Endodermal cell (in vitro differentiated cells): ENCODE data around the gene JAML. TPM values are rescaled to one million over a fixed set of nuclear protein-coding genes. Genes with fewer than 3 reads are reported as not detected.

Experiments
- DNase-seq: peaks from one replicate; pipeline ENCODE4 v3.0.0-alpha.2; 2017
- H3K27ac ChIP-seq: 2 replicates; pipeline ENCODE4 v1.5.1; 2013; ENCODE audit warnings: mild to moderate bottlenecking, low read depth, low read length, moderate library complexity
- H3K27me3 ChIP-seq: 2 replicates; pipeline ENCODE4 v1.6.1; 2013; ENCODE audit warnings: mild to moderate bottlenecking, low read length, moderate library complexity; ENCODE audit not compliant: insufficient read depth, control insufficient read depth, poor library complexity, severe bottlenecking
- H3K36me3 ChIP-seq: 2 replicates; pipeline ENCODE4 v1.7.0; 2013; ENCODE audit warnings: mild to moderate bottlenecking, low read length, moderate library complexity; ENCODE audit not compliant: control insufficient read depth, insufficient read depth
- H3K4me1 ChIP-seq: one replicate; pipeline ENCODE4 v1.7.0; 2013; ENCODE audit warnings: low read length; ENCODE audit not compliant: control insufficient read depth, insufficient read depth
- H3K4me3 ChIP-seq: 2 replicates; pipeline ENCODE4 v1.5.1; 2013; ENCODE audit warnings: mild to moderate bottlenecking, low read length, moderate library complexity
- H3K9ac ChIP-seq: 2 replicates; pipeline ENCODE4 v1.6.1; 2013; ENCODE audit warnings: mild to moderate bottlenecking, low read length, moderate library complexity; ENCODE audit not compliant: poor library complexity, severe bottlenecking; ENCODE audit errors: extremely low read depth
- H3K9me3 ChIP-seq: 2 replicates; pipeline ENCODE4 v1.6.1; 2013; ENCODE audit warnings: mild to moderate bottlenecking, low read length, moderate library complexity; ENCODE audit not compliant: control insufficient read depth
- H3K27ac Mint-ChIP-seq: 2 replicates; pipeline ENCODE4 v1.8.0; 2020; ENCODE audit warnings: mixed read lengths
- H3K27me3 Mint-ChIP-seq: 2 replicates; pipeline ENCODE4 v1.8.0; 2021; ENCODE audit warnings: mild to moderate bottlenecking, mixed read lengths; ENCODE audit not compliant: insufficient read depth
- H3K36me3 Mint-ChIP-seq: 2 replicates; pipeline ENCODE4 v1.8.0; 2020; ENCODE audit warnings: low read depth, mixed read lengths
- H3K4me1 Mint-ChIP-seq: 2 replicates; pipeline ENCODE4 v1.8.0; 2020; ENCODE audit warnings: mixed read lengths
- H3K4me3 Mint-ChIP-seq: 2 replicates; pipeline ENCODE4 v1.8.0; 2020; ENCODE audit warnings: mild to moderate bottlenecking, moderate library complexity, mixed read lengths
- H3K9me3 Mint-ChIP-seq: 2 replicates; pipeline ENCODE4 v1.8.0; 2020; ENCODE audit warnings: mild to moderate bottlenecking, mixed read lengths
- WGBS, 2 experiments: methylation state at CpG; one replicate each; pipeline versions ENCODE4 v1.1.5 to v1.1.7; 2013; ENCODE audit warnings: missing lambda C conversion rate in 2 of 2, mixed read lengths in 1 of 2; ENCODE audit not compliant: insufficient coverage in 1 of 2, insufficient read length in 1 of 2; 5-methylcytosine and 5-hydroxymethylcytosine counted together
- total RNA-seq, 2 donors: library from RNA; stranded (reverse); fragmentation: NEBNext Ultra II Directional in 1 of 2; extraction: Animal tissue kit (Norgen Biotek cat#: 25700) in 1 of 2; gene quantifications; 2 replicates in 1 of 2; 3 replicates in 1 of 2; pipeline ENCODE4 v1.2.1, GENCODE V29; 2021
- TF ChIP-seq, protein P1 (sequence below): fragments of 200-600 bp; sonication (generic); conservative IDR thresholded peaks from 2 replicates; pipeline ENCODE4 v1.5.0; 2021; ENCODE audit warnings: antibody characterized with exemption, mild to moderate bottlenecking

JAML gene
- total RNA-seq, 2 donors from 2014 or later = 0.40 to 0.55 TPM

DNA sequence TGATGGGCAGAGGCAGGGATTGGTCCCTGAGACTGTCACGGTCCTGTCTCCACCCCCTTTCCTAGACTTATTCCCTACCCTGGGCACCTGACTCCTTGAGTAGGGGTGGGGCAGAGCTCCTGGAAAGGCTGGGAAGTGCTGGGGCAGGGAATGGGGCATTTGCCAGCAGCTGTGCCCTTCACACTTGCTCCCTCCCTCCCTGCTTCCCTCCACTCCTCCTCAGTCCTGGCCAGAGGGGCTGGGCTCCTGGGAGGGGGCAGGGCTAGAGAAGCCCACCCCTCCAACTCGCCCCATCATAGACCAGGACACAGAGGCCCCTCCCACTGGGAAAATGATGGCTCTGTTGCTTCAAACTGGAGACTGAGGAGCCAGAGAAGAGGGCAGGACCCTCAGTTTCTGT, 59.9 kb downstream of the JAML start:
- 77% methylated on average over 2 of the region's 2 CpGs; no CpG with 5 or more reads in 1 of the 2 experiments for WGBS, 2 experiments
- DNase-seq = no peak
- no peaks in the 10 kb centered on the region for H3K36me3 Mint-ChIP-seq

DNA sequence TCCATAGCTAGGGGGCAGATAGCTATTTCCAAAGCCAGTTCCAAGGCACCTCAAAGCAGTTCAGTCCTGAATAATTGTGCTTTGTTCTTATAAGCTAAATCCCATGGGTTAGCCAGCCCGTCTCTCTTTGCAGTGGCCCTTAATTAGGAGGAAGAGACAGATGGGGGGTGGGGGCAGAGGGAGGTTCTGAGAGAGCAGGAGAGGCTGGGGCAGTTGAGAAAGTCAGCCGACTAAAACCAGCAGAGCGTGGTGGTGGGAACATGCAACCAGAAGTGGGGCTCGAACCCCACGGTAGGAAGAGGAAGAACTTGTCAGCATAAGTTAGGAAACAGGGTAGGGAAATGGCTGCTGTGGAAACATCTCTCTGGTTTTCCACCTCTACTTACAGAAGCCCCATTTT, 61.3 kb downstream of the JAML start:
- Histone ChIP-seq H3K36me3 (no peaks in the 10 kb centered on the region), H3K27me3 (peaks cover 78% of the 10 kb centered on the region), H3K4me3 (no peak overlapping the region), H3K9ac (no peak overlapping the region), H3K9me3 (no peaks in the 10 kb centered on the region), H3K4me1 (no peaks in the 10 kb centered on the region), H3K27ac (no peak overlapping the region)
- WGBS, 2 experiments = 85 to 90% methylated on average over 4 to 5 of the region's 5 CpGs
- no peaks in the 10 kb centered on the region for H3K4me1 Mint-ChIP-seq
- TF ChIP-seq, protein P1, sequence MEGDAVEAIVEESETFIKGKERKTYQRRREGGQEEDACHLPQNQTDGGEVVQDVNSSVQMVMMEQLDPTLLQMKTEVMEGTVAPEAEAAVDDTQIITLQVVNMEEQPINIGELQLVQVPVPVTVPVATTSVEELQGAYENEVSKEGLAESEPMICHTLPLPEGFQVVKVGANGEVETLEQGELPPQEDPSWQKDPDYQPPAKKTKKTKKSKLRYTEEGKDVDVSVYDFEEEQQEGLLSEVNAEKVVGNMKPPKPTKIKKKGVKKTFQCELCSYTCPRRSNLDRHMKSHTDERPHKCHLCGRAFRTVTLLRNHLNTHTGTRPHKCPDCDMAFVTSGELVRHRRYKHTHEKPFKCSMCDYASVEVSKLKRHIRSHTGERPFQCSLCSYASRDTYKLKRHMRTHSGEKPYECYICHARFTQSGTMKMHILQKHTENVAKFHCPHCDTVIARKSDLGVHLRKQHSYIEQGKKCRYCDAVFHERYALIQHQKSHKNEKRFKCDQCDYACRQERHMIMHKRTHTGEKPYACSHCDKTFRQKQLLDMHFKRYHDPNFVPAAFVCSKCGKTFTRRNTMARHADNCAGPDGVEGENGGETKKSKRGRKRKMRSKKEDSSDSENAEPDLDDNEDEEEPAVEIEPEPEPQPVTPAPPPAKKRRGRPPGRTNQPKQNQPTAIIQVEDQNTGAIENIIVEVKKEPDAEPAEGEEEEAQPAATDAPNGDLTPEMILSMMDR = no peak
- H3K27ac Mint-ChIP-seq = no peak overlapping the region
- H3K27me3 Mint-ChIP-seq = peaks cover 89% of the 10 kb centered on the region
- H3K4me3 Mint-ChIP-seq = no peak overlapping the region
- no peak for DNase-seq
- no peaks in the 10 kb centered on the region for H3K36me3 Mint-ChIP-seq
- H3K9me3 Mint-ChIP-seq = no peaks in the 10 kb centered on the region

More for the DNA sequence above, 59.9 kb downstream of the JAML start:
- no peaks in the 10 kb centered on the region for H3K4me1 ChIP-seq
- H3K4me3 ChIP-seq = no peak overlapping the region
- H3K27ac ChIP-seq = no peak overlapping the region
- Mint-ChIP-seq H3K27ac (no peak overlapping the region), H3K27me3 (peaks cover 89% of the 10 kb centered on the region), H3K4me1 (no peaks in the 10 kb centered on the region), H3K4me3 (no peak overlapping the region), H3K9me3 (no peaks in the 10 kb centered on the region)
- no peaks in the 10 kb centered on the region for H3K36me3 ChIP-seq
- H3K9me3 ChIP-seq = no peaks in the 10 kb centered on the region
- TF ChIP-seq, protein P1 = no peak
- H3K27me3 ChIP-seq = peaks cover 78% of the 10 kb centered on the region
- H3K9ac ChIP-seq = no peak overlapping the region

- Mint-ChIP-seq H3K27me3 (peaks cover 89% of the 10 kb centered on the region), H3K27ac (no peak overlapping the region), H3K4me1 (peaks cover under 1% of the 10 kb centered on the region), H3K36me3 (no peaks in the 10 kb centered on the region), H3K4me3 (no peak overlapping the region), H3K9me3 (no peaks in the 10 kb centered on the region)
- TF ChIP-seq, protein P1 = no peak
- no peak for DNase-seq
- H3K4me1 ChIP-seq = no peaks in the 10 kb centered on the region
- H3K27me3 ChIP-seq = peaks cover 78% of the 10 kb centered on the region
- no peak overlapping the region for H3K9ac ChIP-seq
- H3K9me3 ChIP-seq = no peaks in the 10 kb centered on the region
- H3K36me3 ChIP-seq = no peaks in the 10 kb centered on the region
- H3K4me3 ChIP-seq = no peak overlapping the region
- H3K27ac ChIP-seq = no peak overlapping the region
- 83 to 92% methylated on average over 2 of the region's 3 CpGs for WGBS, 2 experiments
Measured at GRCh38 chr11:118162846-118163245, 62.0 kb downstream of the JAML start.
